Glutamatergic neuron (in vitro differentiated cells): ENCODE data around the gene KNL1. TPM values are rescaled to one million over a fixed set of nuclear protein-coding genes. Genes with fewer than 3 reads are reported as not detected.
"Not testable (repeated sequence)": the region's sequence is repeated elsewhere in the genome, so short reads cannot be mapped to it uniquely, and the experiment has no call there.

Source experiments
- DNase-seq: peaks from one replicate; pipeline ENCODE4 v3.0.0; 2022
- H3K27ac Mint-ChIP-seq: one replicate; pipeline ENCODE4 v1.8.0; 2020; ENCODE audit warnings: mild to moderate bottlenecking, mixed read lengths, inconsistent platforms; ENCODE audit not compliant: unreplicated experiment
- H3K27me3 Mint-ChIP-seq: one replicate; pipeline ENCODE4 v1.8.0; 2020; ENCODE audit warnings: mild to moderate bottlenecking, moderate library complexity, mixed read lengths, inconsistent platforms; ENCODE audit not compliant: unreplicated experiment
- H3K36me3 Mint-ChIP-seq: one replicate; pipeline ENCODE4 v1.8.0; 2020; ENCODE audit warnings: mild to moderate bottlenecking, mixed read lengths, inconsistent platforms; ENCODE audit not compliant: unreplicated experiment
- H3K4me1 Mint-ChIP-seq: one replicate; pipeline ENCODE4 v1.8.0; 2020; ENCODE audit warnings: mild to moderate bottlenecking, low read depth, mixed read lengths, inconsistent platforms; ENCODE audit not compliant: unreplicated experiment
- H3K4me3 Mint-ChIP-seq: one replicate; pipeline ENCODE4 v1.8.0; 2020; ENCODE audit warnings: mild to moderate bottlenecking, mixed read lengths, inconsistent platforms; ENCODE audit not compliant: unreplicated experiment
- H3K9me3 Mint-ChIP-seq: one replicate; pipeline ENCODE4 v1.8.0; 2020; ENCODE audit warnings: mild to moderate bottlenecking, moderate library complexity, mixed read lengths, inconsistent platforms; ENCODE audit not compliant: unreplicated experiment
- total RNA-seq: library from RNA; stranded (reverse); fragmentation: NEBNext Ultra II Directional; extraction: Animal tissue kit (Norgen Biotek cat#: 25700); gene quantifications from one replicate; pipeline ENCODE4 v1.2.1, GENCODE V29; 2021; ENCODE audit not compliant: unreplicated experiment
- TF ChIP-seq, protein P1 (sequence below): fragments of 200-600 bp; sonication (generic); IDR thresholded peaks from one replicate; pipeline ENCODE4 v1.5.0; 2021; ENCODE audit not compliant: partially characterized antibody, unreplicated experiment

The KNL1 gene
- total RNA-seq, 1 donor from 2014 or later, result 4.0 TPM

DNA sequence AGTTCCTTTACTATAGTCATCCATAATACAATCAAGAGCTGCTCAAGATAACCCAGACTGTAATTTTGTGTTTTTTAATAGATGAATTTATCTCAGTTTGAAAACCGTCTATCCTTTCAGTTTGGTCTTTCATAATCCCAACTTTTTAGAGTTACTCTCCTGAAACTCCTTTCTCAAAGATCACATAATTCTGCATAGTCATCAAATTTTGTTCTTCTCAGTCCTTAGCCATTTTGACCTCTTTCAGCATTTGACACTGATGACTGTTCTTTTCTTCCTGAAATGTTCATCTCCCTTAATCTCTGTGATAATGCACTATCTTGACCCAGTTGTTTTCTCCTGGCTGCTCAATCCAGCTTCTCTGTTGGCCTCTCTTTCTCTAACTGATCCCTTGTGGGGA lies 53.5 kb downstream of the KNL1 start:
- Mint-ChIP-seq H3K4me1 (no peaks in the 10 kb centered on the region), H3K27me3 (no peaks in the 10 kb centered on the region), H3K36me3 (no peaks in the 10 kb centered on the region), H3K9me3 (no peaks in the 10 kb centered on the region), H3K27ac (no peak overlapping the region), H3K4me3 (no peak overlapping the region)
- DNase-seq, result no peak
- TF ChIP-seq, protein P1, sequence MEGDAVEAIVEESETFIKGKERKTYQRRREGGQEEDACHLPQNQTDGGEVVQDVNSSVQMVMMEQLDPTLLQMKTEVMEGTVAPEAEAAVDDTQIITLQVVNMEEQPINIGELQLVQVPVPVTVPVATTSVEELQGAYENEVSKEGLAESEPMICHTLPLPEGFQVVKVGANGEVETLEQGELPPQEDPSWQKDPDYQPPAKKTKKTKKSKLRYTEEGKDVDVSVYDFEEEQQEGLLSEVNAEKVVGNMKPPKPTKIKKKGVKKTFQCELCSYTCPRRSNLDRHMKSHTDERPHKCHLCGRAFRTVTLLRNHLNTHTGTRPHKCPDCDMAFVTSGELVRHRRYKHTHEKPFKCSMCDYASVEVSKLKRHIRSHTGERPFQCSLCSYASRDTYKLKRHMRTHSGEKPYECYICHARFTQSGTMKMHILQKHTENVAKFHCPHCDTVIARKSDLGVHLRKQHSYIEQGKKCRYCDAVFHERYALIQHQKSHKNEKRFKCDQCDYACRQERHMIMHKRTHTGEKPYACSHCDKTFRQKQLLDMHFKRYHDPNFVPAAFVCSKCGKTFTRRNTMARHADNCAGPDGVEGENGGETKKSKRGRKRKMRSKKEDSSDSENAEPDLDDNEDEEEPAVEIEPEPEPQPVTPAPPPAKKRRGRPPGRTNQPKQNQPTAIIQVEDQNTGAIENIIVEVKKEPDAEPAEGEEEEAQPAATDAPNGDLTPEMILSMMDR, result no peak

DNA sequence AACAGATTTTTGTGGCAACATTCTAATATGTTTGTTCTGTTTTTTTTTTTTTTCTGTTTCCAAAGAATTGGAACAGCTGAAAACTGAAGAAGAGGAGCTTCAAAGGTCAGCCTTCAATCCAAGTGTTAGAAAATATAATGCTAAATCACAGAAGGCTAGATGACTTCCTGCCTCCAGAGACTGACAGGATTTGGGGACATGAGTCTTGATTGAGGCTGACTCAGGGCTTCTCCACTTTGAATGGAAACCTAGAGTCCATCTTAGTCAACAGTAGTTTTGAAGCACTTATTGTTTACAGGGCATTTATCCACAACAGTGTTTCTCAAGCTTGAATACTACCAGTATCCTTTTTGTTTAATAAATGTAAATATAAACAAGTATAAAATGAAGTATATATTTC lies 56.4 kb downstream of the KNL1 start:
- Mint-ChIP-seq H3K36me3 (no peaks in the 10 kb centered on the region), H3K27me3 (no peaks in the 10 kb centered on the region)

DNA sequence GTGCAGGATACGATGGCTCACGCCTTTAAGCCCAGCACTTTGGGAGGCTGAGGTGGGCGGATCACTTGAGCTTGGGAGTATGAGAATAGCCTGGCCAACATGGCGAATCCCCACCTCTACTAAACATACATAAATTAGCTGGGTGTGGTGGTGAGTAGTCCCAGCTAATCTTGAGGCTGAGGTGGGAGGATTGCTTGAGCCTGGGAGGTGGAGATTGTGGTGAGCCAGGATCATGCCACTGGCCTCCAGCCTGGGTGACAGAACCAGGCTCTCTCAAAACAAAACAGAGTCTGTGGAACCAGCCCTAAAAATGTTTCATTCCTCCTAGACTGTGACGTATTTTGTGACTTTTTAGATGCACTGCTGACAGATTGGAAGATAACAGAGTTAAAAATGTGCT lies 66.6 kb downstream of the KNL1 start:
- no peaks in the 10 kb centered on the region for H3K36me3 Mint-ChIP-seq
- TF ChIP-seq, protein P1, result no peak
- no peaks in the 10 kb centered on the region for H3K9me3 Mint-ChIP-seq
- no peaks in the 10 kb centered on the region for H3K27me3 Mint-ChIP-seq
- no peaks in the 10 kb centered on the region for H3K4me1 Mint-ChIP-seq
- no peak overlapping the region for H3K27ac Mint-ChIP-seq
- H3K4me3 Mint-ChIP-seq, result no peak overlapping the region
- no peak for DNase-seq

More for the DNA sequence above, 56.4 kb downstream of the KNL1 start:
- Mint-ChIP-seq H3K4me1 (no peaks in the 10 kb centered on the region), H3K27ac (no peak overlapping the region), H3K4me3 (no peak overlapping the region), H3K9me3 (no peaks in the 10 kb centered on the region)
- TF ChIP-seq, protein P1, result no peak
- no peak for DNase-seq

DNA sequence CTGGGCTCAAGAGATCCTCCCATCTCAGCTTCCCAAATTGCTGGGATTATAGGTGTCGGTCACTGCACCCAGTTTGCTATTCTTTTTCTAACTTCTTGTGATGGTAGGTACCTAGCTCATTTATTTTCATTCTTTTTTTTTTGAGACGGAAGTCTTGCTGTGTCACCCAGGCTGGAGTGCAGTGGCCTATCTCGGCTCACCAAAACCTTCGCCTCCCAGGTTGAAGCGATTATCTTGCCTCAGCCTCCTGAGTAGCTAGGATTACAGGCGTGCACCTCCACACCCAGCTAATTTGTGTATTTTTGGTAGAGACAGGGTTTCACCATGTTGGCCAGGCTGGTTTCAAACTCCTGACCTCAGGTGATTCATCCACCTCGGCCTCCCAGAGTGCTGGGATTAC lies 70.9 kb downstream of the KNL1 start:
- Mint-ChIP-seq H3K4me1 (no peaks in the 10 kb centered on the region), H3K4me3 (no peak overlapping the region), H3K27me3 (no peaks in the 10 kb centered on the region), H3K27ac (no peak overlapping the region), H3K36me3 (no peaks in the 10 kb centered on the region), H3K9me3 (no peaks in the 10 kb centered on the region)
- TF ChIP-seq, protein P1, result no peak
- DNase-seq, result no peak

DNA sequence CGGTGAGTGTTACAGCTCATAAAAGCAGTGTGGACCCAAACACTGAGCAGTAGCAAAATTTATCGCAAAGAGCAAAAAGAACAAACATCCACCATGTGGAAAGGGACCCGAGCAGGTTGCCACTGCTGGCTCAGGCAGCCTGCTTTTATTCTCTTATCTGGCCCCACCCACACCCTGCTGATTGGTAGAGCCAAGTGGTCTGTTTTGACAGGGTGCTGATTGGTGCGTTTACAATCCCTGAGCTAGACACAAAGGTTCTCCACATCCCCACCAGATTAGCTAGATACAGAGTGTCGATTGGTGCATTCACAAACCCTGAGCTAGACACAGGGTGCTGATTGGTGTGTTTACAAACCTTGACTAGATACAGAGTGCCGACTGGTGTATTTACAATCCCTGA lies 82.2 kb downstream of the KNL1 start:
- not testable (repeated sequence) for DNase-seq, H3K27ac Mint-ChIP-seq, H3K4me3 Mint-ChIP-seq, H3K27me3 Mint-ChIP-seq, H3K36me3 Mint-ChIP-seq, H3K4me1 Mint-ChIP-seq, H3K9me3 Mint-ChIP-seq

DNA sequence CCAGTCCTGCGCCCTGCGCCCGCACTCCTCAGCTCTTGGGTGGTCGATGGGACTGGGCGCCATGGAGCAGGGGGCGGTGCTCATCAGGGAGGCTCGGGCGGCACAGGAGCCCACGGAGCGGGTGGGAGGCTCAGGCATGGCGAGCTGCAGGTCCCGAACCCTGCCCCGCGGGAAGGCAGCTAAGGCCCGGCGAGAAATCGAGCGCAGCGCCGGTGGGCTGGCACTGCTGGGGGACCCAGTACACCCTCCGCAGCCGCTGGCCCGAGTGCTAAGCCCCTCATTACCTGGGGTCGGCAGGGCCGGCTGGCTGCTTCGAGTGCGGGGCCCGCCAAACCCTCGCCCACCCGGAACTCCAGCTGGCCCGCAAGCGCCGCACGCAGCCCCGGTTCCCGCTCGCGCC lies 82.9 kb downstream of the KNL1 start:
- DNase-seq, H3K4me3 Mint-ChIP-seq, H3K36me3 Mint-ChIP-seq, H3K27me3 Mint-ChIP-seq, H3K27ac Mint-ChIP-seq, H3K4me1 Mint-ChIP-seq, H3K9me3 Mint-ChIP-seq: not testable (repeated sequence)
